Activated CD8-positive, alpha-beta T cell treated with anti-CD3 and anti-CD28 coated beads for 36 hours (primary cell): Measurements from ENCODE around the gene ZNF580. TPM values are rescaled to one million over a fixed set of nuclear protein-coding genes. Genes with fewer than 3 reads are reported as not detected.

Source experiments
- ATAC-seq: fragments of 200-7000 bp; cut with Tn5 transposase; one replicate; pipeline ENCODE4 v1.10.0; 2021; ENCODE audit warnings: mild to moderate bottlenecking, moderate library complexity
- CTCF ChIA-PET: fragments of 350-600 bp; sonication (Branson Sonifier 250); formaldehyde crosslinking; loops from one replicate; lab custom pipeline; 2021; ENCODE audit warnings: antibody characterized with exemption; lab: Charles Lee
- POLR2A ChIA-PET: fragments of 350-600 bp; sonication (Branson Sonifier 250); formaldehyde crosslinking; loops from one replicate; lab custom pipeline; 2021; ENCODE audit warnings: antibody characterized with exemption; lab: Charles Lee
- DNase-seq: peaks from one replicate; pipeline ENCODE4 v3.0.0-alpha.2; 2020
- H3K27ac Mint-ChIP-seq: one replicate; pipeline ENCODE4 v1.8.0; 2021; ENCODE audit warnings: mild to moderate bottlenecking, mixed read lengths
- H3K27me3 Mint-ChIP-seq: one replicate; pipeline ENCODE4 v1.8.0; 2021; ENCODE audit warnings: mixed read lengths
- H3K36me3 Mint-ChIP-seq: one replicate; pipeline ENCODE4 v1.8.0; 2021; ENCODE audit warnings: low read depth, mixed read lengths
- H3K4me1 Mint-ChIP-seq: one replicate; pipeline ENCODE4 v1.8.0; 2021; ENCODE audit warnings: low read depth, mixed read lengths
- H3K4me3 Mint-ChIP-seq: one replicate; pipeline ENCODE4 v1.8.0; 2021; ENCODE audit warnings: mild to moderate bottlenecking, moderate library complexity, mixed read lengths
- H3K9me3 Mint-ChIP-seq: one replicate; pipeline ENCODE4 v1.8.0; 2021; ENCODE audit warnings: mixed read lengths
- intact Hi-C: fragments of 100-400 bp; cut with micrococcal nuclease; formaldehyde crosslinking; loops from one replicate; pipeline ENCODE4 v1.10.0; 2022
- total RNA-seq, 2 experiments: library from RNA; stranded (reverse); gene quantifications; one replicate each; pipeline ENCODE4 v1.2.3, GENCODE V29; 2021
- TF ChIP-seq, protein P1 (sequence below): fragments of 200-600 bp; IDR thresholded peaks from one replicate; pipeline ENCODE4 v1.8.0; 2022; ENCODE audit warnings: antibody characterized with exemption, mild to moderate bottlenecking

The ZNF580 gene
- total RNA-seq, 2 experiments from 2014 or later: 24.8 to 26.2 TPM

GRCh38 chr19:55621205-55621672 is 19.6 kb upstream of the ZNF580 start:
- no peak for ATAC-seq
- intact Hi-C loops: no loop called here
- peaks cover 28% of the 10 kb centered on the region for H3K36me3 Mint-ChIP-seq
- no peak overlapping the region for H3K4me3 Mint-ChIP-seq
- ChIA-PET CTCF (interaction anchor here (1.6 to 2.4 kb wide), 3 partner anchors 10 to 15 kb away, joined by 6 to 14 read pairs (median 7); partner anchors contain the start of gene ZNF865), POLR2A (interaction anchor here (4.0 kb wide), 1 partner anchor 15 kb away, joined by 26 read pairs; the partner anchor contains the start of gene ZNF865)
- peak overlapping the region; percentile 86 for H3K27ac Mint-ChIP-seq
- no peaks in the 10 kb centered on the region for H3K27me3 Mint-ChIP-seq
- no peak for DNase-seq
- peaks cover 45% of the 10 kb centered on the region for H3K4me1 Mint-ChIP-seq
- no peaks in the 10 kb centered on the region for H3K9me3 Mint-ChIP-seq
- TF ChIP-seq, protein P1, sequence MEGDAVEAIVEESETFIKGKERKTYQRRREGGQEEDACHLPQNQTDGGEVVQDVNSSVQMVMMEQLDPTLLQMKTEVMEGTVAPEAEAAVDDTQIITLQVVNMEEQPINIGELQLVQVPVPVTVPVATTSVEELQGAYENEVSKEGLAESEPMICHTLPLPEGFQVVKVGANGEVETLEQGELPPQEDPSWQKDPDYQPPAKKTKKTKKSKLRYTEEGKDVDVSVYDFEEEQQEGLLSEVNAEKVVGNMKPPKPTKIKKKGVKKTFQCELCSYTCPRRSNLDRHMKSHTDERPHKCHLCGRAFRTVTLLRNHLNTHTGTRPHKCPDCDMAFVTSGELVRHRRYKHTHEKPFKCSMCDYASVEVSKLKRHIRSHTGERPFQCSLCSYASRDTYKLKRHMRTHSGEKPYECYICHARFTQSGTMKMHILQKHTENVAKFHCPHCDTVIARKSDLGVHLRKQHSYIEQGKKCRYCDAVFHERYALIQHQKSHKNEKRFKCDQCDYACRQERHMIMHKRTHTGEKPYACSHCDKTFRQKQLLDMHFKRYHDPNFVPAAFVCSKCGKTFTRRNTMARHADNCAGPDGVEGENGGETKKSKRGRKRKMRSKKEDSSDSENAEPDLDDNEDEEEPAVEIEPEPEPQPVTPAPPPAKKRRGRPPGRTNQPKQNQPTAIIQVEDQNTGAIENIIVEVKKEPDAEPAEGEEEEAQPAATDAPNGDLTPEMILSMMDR: no peak

DNA sequence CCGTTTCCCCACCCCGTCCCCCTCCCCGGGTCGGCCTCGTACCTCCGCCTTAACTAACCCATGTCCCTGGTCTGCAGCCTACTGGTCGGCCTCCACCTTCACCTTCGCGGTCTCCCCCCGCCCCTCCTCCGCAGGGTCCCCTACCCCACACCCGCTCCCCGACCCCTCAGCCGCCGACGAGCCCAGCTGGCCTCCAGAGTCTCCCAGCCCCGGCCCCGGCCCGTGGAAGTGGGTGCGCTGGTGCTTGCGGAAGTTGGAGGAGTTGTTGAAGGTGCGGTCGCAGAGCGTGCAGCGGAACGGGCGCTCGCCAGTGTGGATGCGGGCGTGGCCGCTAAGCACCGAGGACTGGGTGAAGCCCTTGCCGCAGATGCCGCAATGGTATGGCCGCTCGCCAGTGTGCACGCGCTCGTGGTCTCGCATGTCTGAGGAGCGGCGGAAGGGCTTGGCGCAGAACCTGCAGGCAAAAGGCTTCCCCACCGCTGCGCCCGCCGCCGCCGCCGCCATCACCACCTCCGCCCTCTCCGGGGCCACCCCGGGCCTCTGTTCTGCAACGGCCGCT is 19.1 kb upstream of the ZNF580 start:
- DNase-seq (no peak), ATAC-seq (no peak)
- ChIA-PET POLR2A (interaction anchor here (4.0 kb wide), 1 partner anchor 15 kb away, joined by 26 read pairs; the partner anchor contains the start of gene ZNF865), CTCF (interaction anchor here (1.6 to 2.1 kb wide), 2 partner anchors 9 to 11 kb away, joined by 6 to 7 read pairs; no protein-coding TSS in a partner anchor)
- Mint-ChIP-seq H3K27me3 (peaks cover under 1% of the 10 kb centered on the region), H3K4me3 (no peak overlapping the region), H3K9me3 (no peaks in the 10 kb centered on the region), H3K36me3 (peaks cover 26% of the 10 kb centered on the region), H3K4me1 (peaks cover 50% of the 10 kb centered on the region), H3K27ac (no peak overlapping the region)
- TF ChIP-seq, protein P1: no peak
- intact Hi-C loops: no loop called here

- peaks cover 3% of the 10 kb centered on the region for H3K27me3 Mint-ChIP-seq
- intact Hi-C loops: no loop called here
Observed at GRCh38 chr19:55622242-55622969, 18.4 kb upstream of the ZNF580 start.

GRCh38 chr19:55623130-55623529 is 17.7 kb upstream of the ZNF580 start:
- ATAC-seq: no peak
- H3K27ac Mint-ChIP-seq: no peak overlapping the region
- no peak for DNase-seq
- peak overlapping the region; percentile 82 for H3K4me3 Mint-ChIP-seq
- H3K36me3 Mint-ChIP-seq: peaks cover 18% of the 10 kb centered on the region
- no peaks in the 10 kb centered on the region for H3K9me3 Mint-ChIP-seq
- intact Hi-C loops: no loop called here
- H3K27me3 Mint-ChIP-seq: peaks cover 6% of the 10 kb centered on the region
- peaks cover 56% of the 10 kb centered on the region for H3K4me1 Mint-ChIP-seq
- ChIA-PET CTCF (interaction anchor here (1.7 to 3.1 kb wide), 2 partner anchors 10 to 17 kb away, joined by 11 to 20 read pairs; partner anchors contain the start of gene ZNF865), POLR2A (interaction anchor here (0.8 to 2.0 kb wide), 3 partner anchors 17 to 233 kb away, joined by 3 to 7 read pairs (median 3); partner anchors contain the start of genes ZNF579 and ZNF865)
- TF ChIP-seq, protein P1: no peak

More at GRCh38 chr19:55622242-55622969, 18.4 kb upstream of the ZNF580 start:
- peaks cover 56% of the 10 kb centered on the region for H3K4me1 Mint-ChIP-seq
- POLR2A ChIA-PET: interaction anchor here (0.8 to 1.2 kb wide), 2 partner anchors 42 to 232 kb away, joined by 3 read pairs; partner anchors contain the start of gene ZNF579
- CTCF ChIA-PET: interaction anchor here (1.7 to 3.1 kb wide), 3 partner anchors 9 to 16 kb away, joined by 7 to 20 read pairs (median 11); partner anchors contain the start of gene ZNF865
- TF ChIP-seq, protein P1: no peak
- no peak overlapping the region for H3K4me3 Mint-ChIP-seq
- H3K9me3 Mint-ChIP-seq: no peaks in the 10 kb centered on the region
- DNase-seq (no peak), ATAC-seq (no peak)
- H3K36me3 Mint-ChIP-seq: peaks cover 21% of the 10 kb centered on the region
- H3K27ac Mint-ChIP-seq: no peak overlapping the region
